Gastrocnemius medialis (tissue), 4 donors: Measurements from ENCODE around the gene RORC. TPM values are rescaled to one million over a fixed set of nuclear protein-coding genes. Genes with fewer than 3 reads are reported as not detected.
A peak's percentile ranks its signal among the peaks of the same experiment; 100 is the strongest.

ENCODE experiments used
- ATAC-seq, 2 donors: fragments of 150-250 bp; one replicate each; pipeline ENCODE4 v1.9.1; 2016
- DNase-seq, 2 donors: peaks; one replicate each; pipeline ENCODE4 v3.0.0-alpha.2; 2019
- H3K27ac ChIP-seq, 4 donors: fragments of 200-600 bp; sonication (generic); 1 replicate in 1 of 4; 2 replicates in 3 of 4; pipeline ENCODE4 v1.5.1; 2016 to 2018; ENCODE audit warnings: mild to moderate bottlenecking in 2 of 4, moderate library complexity in 1 of 4
- H3K27me3 ChIP-seq, 3 donors: fragments of 200-600 bp; sonication (generic) in 2 of 3; 1 replicate in 1 of 3; 2 replicates in 2 of 3; pipeline versions ENCODE4 v1.5.1 to v1.6.0; 2016 to 2019; ENCODE audit warnings: mild to moderate bottlenecking in 1 of 3, moderate library complexity in 1 of 3
- H3K36me3 ChIP-seq, 2 donors: fragments of 200-600 bp; sonication (generic) in 1 of 2; one replicate each; pipeline ENCODE4 v1.5.1; 2017 to 2018
- H3K4me1 ChIP-seq, 2 donors: fragments of 200-600 bp; sonication (generic) in 1 of 2; one replicate each; pipeline ENCODE4 v1.5.1; 2016 to 2017; ENCODE audit warnings: mild to moderate bottlenecking in 2 of 2
- H3K4me3 ChIP-seq, 4 donors: fragments of 200-600 bp; sonication (generic) in 3 of 4; 1 replicate in 1 of 4; 2 replicates in 3 of 4; pipeline ENCODE4 v1.5.1; 2016 to 2019; ENCODE audit warnings: mild to moderate bottlenecking in 2 of 4
- H3K9me3 ChIP-seq, 3 donors: fragments of 200-600 bp; sonication (generic) in 2 of 3; 1 replicate in 1 of 3; 2 replicates in 2 of 3; pipeline ENCODE4 v1.5.1; 2016 to 2019
- CTCF ChIP-seq, 5 experiments: fragments of 450-650 bp in 3 of 5; fragments of 200-600 bp in 2 of 5; sonication (generic) in 2 of 5; IDR thresholded peaks in 4 of 5; conservative IDR thresholded peaks in 1 of 5; 1 replicate in 4 of 5; 2 replicates in 1 of 5; pipeline ENCODE4 v1.5.1; 2016 to 2019; ENCODE audit warnings: antibody characterized with exemption in 5 of 5, mild to moderate bottlenecking in 3 of 5, moderate library complexity in 3 of 5
- POLR2A ChIP-seq, 2 donors: fragments of 450-650 bp; IDR thresholded peaks; one replicate each; pipeline ENCODE4 v1.6.1; 2017; ENCODE audit warnings: antibody characterized with exemption in 2 of 2, mild to moderate bottlenecking in 2 of 2, moderate library complexity in 2 of 2
- in situ Hi-C, 4 donors: fragments of 200-750 bp; cut with MboI; loops; one replicate each; pipeline versions ENCODE4 v1.15.0 to v1.8.0; 2017; ENCODE audit warnings: low sequenced_read_pairs in 4 of 4
- intact Hi-C: fragments of 100-400 bp; cut with DNase I; formaldehyde crosslinking; loops from one replicate; pipeline ENCODE4 v1.15.1; 2023; ENCODE audit warnings: low total_unique reads
- total RNA-seq, 4 donors: library from RNA; depleted of rRNA; stranded (reverse); fragments of >200 nt; gene quantifications; one replicate each; pipeline versions ENCODE4 v1.1.0 to v1.2.3, GENCODE V29; 2016

RORC gene
- total RNA-seq, 4 donors from 2014 or later: 61.3 to 251 (median 163) TPM

- H3K4me3 ChIP-seq: peak overlapping the region; percentile 4 to 56 (median 43)
- peaks cover 21 to 30% (median 26%) of the 10 kb centered on the region in 3 donors for H3K27me3 ChIP-seq
- no peak for ATAC-seq
Measured at GRCh38 chr1:151837884-151838221, 6.3 kb upstream of the RORC start.

GRCh38 chr1:151837197-151837596, 5.6 kb upstream of the RORC start:
- no peak for TF ChIP-seq POLR2A (IDR thresholded peaks at IDR 0.05)
- TF ChIP-seq CTCF (IDR thresholded peaks at IDR 0.05 in 4 of 5, conservative IDR thresholded peaks at IDR 0.05 in 1 of 5): no peak
- H3K27me3 ChIP-seq: peaks cover 21 to 30% (median 26%) of the 10 kb centered on the region in 3 donors
- ATAC-seq (no peak), DNase-seq (no peak)
- in situ Hi-C loops (loop anchor here (10.0 to 25.0 kb wide), 3 partner anchors 225 to 250 kb away; partner anchors contain the start of gene SNX27 (in 1 of the 4)), intact Hi-C loops (loop anchor here (2.0 to 10.0 kb wide), 4 partner anchors 102 to 1798 kb away; partner anchors contain the start of genes CHTOP and RIIAD1)
- H3K36me3 ChIP-seq: no peaks in the 10 kb centered on the region
- no peak overlapping the region for H3K27ac ChIP-seq
- H3K4me1 ChIP-seq: peaks cover 22 to 23% of the 10 kb centered on the region in 2 donors
- no peaks in the 10 kb centered on the region for H3K9me3 ChIP-seq
- no peak overlapping the region for H3K4me3 ChIP-seq

More at GRCh38 chr1:151837884-151838221, 6.3 kb upstream of the RORC start:
- no peaks in the 10 kb centered on the region for H3K36me3 ChIP-seq
- TF ChIP-seq POLR2A (IDR thresholded peaks at IDR 0.05) (no peak), CTCF (IDR thresholded peaks at IDR 0.05 in 4 of 5, conservative IDR thresholded peaks at IDR 0.05 in 1 of 5) (no peak)
- H3K9me3 ChIP-seq: no peaks in the 10 kb centered on the region
- H3K27ac ChIP-seq: no peak overlapping the region
- DNase-seq: no peak
- intact Hi-C loops: loop anchor here (2.0 to 10.0 kb wide), 4 partner anchors 103 to 1797 kb away; partner anchors contain the start of genes CHTOP and RIIAD1
- in situ Hi-C loops: loop anchor here (10.0 to 25.0 kb wide), 3 partner anchors 226 to 251 kb away; partner anchors contain the start of gene SNX27 (in 1 of the 4)
- H3K4me1 ChIP-seq: peaks cover 18 to 19% of the 10 kb centered on the region in 2 donors

- Histone ChIP-seq H3K27ac (no peak overlapping the region), H3K4me1 (peaks cover 27% of the 10 kb centered on the region in 2 donors), H3K9me3 (no peaks in the 10 kb centered on the region), H3K4me3 (no peak overlapping the region), H3K27me3 (peaks cover 21 to 27% (median 26%) of the 10 kb centered on the region in 3 donors), H3K36me3 (no peaks in the 10 kb centered on the region)
- TF ChIP-seq CTCF (IDR thresholded peaks at IDR 0.05 in 4 of 5, conservative IDR thresholded peaks at IDR 0.05 in 1 of 5) (no peak), POLR2A (IDR thresholded peaks at IDR 0.05) (no peak)
- ATAC-seq: no peak
- in situ Hi-C loops: loop anchor here (10.0 to 25.0 kb wide), 3 partner anchors 223 to 248 kb away; partner anchors contain the start of gene SNX27 (in 1 of the 4)
- intact Hi-C loops: loop anchor here (5.0 to 10.0 kb wide), 2 partner anchors 113 to 1799 kb away; partner anchors contain the start of genes CHTOP and RIIAD1
- DNase-seq: no peak
Measured at GRCh38 chr1:151835596-151835995, 4.0 kb upstream of the RORC start.

DNA sequence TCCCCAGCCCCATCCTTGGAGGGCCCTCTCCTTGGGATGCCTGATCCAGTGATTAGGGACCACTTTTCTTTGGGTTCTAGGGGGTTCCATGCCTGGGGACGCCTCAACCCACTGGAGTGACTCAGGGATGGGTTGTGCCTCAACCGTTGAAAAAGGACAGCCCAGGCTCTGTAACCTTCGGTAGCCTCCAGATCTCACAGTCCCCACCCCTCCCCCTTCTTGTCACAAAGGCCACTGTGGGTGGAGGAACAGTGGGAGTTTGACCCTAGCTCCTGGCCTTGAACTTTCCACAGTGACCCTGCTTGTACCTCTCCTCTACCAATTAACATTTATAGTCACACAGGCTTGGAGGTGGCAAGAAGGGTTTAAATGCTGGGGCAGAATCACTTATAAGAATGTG, 2.6 kb upstream of the RORC start:
- DNase-seq (no peak), ATAC-seq (no peak)
- H3K27me3 ChIP-seq: peaks cover 10 to 17% (median 15%) of the 10 kb centered on the region in 3 donors
- TF ChIP-seq CTCF (IDR thresholded peaks at IDR 0.05 in 4 of 5, conservative IDR thresholded peaks at IDR 0.05 in 1 of 5) (no peak), POLR2A (IDR thresholded peaks at IDR 0.05) (no peak)
- H3K4me3 ChIP-seq: no peak overlapping the region
- intact Hi-C loops: loop anchor here (5.0 to 10.0 kb wide), 4 partner anchors 292 to 1801 kb away; partner anchors contain the start of genes CHTOP, TUFT1 and ZNF687
- in situ Hi-C loops: loop anchor here (10.0 to 25.0 kb wide), 3 partner anchors 222 to 247 kb away; partner anchors contain the start of gene SNX27 (in 1 of the 4)
- H3K36me3 ChIP-seq: no peaks in the 10 kb centered on the region
- H3K4me1 ChIP-seq: peaks cover 38% of the 10 kb centered on the region in 2 donors
- H3K9me3 ChIP-seq: no peaks in the 10 kb centered on the region
- H3K27ac ChIP-seq: peak overlapping the region in 3 of 4 donors; percentile 98 to 99 (median 99)
